NK-92 (cell line): ENCODE data around the gene NSUN6.

Experiments
- DNase-seq: peaks from one replicate; lab custom pipeline; 2025; ENCODE audit not compliant: unreplicated experiment; lab: John Stamatoyannopoulos, UW

The NSUN6 gene

DNA sequence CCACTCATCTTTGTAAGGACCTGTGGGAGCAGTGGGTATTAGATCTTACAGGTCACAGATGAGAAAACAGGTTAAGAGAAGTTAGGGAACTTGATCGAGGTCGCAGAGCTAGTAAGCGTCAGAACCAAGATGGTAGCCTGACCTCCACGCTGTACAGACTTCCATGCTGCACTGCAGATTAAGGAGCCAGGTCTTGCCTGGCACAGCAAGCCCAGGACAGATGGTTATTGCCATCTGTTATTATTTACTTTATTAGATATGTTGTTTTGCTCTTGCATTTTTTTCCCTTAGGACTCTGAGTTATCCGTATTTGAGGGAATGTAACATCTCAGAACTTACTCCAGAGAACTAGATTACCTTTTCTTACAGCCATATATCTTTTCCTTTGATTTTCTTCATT lies 147.2 kb downstream of the NSUN6 start:
- DNase-seq = no peak

DNA sequence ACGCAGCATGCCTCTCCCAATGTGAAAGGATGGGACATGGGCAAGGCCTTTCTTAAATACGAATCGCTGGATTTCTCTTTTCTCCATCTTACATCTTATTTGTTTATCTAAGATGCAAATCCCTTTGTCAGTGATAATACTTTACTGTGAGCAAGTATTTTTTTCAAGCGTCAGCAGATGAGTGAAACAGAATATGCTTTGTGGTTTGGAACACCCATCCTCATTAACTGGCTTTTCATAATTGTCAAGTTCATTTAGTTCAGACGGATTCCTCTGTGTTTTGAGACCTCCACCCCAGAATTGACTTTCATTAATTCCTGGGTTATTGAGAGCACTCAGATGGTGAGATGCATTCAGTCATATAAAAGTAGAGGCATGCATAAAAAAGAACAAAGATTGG lies 149.8 kb downstream of the NSUN6 start:
- DNase-seq = no peak

DNA sequence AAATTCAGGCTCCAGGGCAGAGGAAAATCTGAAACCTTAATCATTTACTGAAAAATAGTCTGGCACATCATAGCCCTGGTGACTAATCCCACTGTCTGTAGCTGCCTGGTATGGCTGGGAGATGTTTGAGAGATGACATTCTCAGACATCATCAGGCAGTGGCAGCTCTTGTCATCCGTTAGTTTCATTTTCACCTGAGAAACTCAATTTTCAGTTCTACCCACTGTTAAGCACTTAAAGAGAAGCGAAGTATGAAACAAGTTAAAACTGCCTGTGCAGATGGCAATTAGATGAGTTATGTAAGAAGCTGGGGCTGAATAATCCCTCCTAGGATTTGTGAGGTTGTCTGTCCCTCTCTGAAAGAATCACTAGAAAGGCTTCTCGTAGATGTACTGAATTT lies 150.2 kb downstream of the NSUN6 start:
- DNase-seq = no peak

DNA sequence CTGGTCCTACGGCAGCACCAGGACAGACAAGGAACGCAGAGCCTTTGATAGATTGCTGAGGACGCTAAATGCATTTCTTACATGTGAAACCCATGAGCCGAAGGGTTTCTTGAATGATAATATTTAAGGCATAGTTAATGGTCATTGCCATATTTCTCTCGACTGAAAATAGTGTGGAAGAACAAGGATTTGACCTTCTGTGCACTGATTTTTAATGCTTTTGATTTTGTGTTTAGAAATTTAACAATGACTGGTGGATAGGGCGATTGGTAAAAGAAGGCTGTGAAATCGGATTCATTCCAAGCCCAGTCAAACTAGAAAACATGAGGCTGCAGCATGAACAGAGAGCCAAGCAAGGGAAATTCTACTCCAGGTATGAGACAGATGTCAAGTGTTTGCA lies 150.8 kb downstream of the NSUN6 start:
- DNase-seq = no peak

DNA sequence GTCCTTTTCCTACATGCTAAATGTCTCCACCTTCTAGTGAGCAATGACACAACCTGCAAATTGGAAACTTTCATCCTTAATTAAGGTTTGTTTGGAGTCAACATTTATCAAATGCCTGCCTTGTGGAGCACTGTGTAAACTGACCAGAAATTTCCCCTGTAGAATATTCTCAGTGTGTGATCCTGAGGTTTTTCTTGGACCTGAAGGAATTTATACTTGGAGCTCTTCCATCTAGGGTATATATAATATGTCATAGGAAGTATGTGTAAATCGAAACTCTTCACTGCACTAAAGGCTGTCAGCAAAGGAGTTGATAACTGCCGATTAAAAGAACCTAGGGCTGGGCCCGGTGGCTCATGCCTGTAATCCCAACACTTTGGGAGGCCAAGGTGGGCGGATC lies 152.4 kb downstream of the NSUN6 start:
- no peak for DNase-seq

DNA sequence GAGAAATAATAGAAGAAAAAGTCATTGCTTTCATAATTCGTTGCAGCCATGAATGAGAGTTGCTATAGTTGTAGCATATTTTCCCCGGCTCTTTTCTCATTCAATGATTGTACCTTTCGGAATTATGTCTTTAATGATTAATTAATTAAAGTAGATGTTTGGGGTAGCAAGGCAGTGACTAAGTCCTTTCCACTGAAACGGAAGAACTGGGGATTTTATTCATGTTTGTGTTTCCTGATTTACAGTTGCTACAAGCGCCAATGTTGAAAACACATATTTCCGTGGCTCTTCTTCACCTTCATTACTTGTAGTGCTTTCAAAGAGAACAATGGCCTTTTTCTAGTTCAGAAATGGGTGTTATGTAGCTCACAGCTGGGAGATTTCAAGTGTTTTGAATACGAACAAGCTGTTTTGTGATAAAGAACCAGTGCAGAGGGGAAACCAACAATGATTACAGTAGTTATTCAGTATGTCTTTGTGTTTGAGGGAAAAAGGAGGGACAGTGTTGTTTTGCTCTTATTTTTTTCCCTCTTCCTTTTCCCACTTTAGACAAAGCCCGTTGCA lies 153.5 kb downstream of the NSUN6 start:
- DNase-seq = no peak
